Spleen (tissue), 11 donors: Measurements from ENCODE around the gene UBAP1. TPM values are rescaled to one million over a fixed set of nuclear protein-coding genes. Genes with fewer than 3 reads are reported as not detected.
A peak's percentile ranks its signal among the peaks of the same experiment; 100 is the strongest.

ENCODE experiments used
- DNase-seq: peaks from one replicate; pipeline ENCODE4 v3.0.0-alpha.2; 2020
- H3K27ac ChIP-seq, 8 donors: fragments of 200-600 bp; sonication (generic) in 7 of 8; 1 replicate in 4 of 8; 2 replicates in 4 of 8; pipeline versions ENCODE4 v1.5.0 to v1.8.0; 2016 to 2021; ENCODE audit warnings: inconsistent platforms in 4 of 8, mild to moderate bottlenecking in 4 of 8, moderate library complexity in 1 of 8
- H3K27me3 ChIP-seq, 7 donors: fragments of 200-600 bp; sonication (generic) in 6 of 7; replicated peaks in 1 of 7; 1 replicate in 4 of 7; 2 replicates in 3 of 7; pipeline versions ENCODE4 v1.5.0 to v1.8.0; 2016 to 2021; ENCODE audit warnings: inconsistent platforms in 3 of 7, mild to moderate bottlenecking in 1 of 7
- H3K36me3 ChIP-seq, 6 donors: fragments of 200-600 bp; sonication (generic) in 5 of 6; 1 replicate in 4 of 6; 2 replicates in 2 of 6; pipeline versions ENCODE4 v1.5.0 to v1.8.0; 2016 to 2021; ENCODE audit warnings: inconsistent platforms in 2 of 6
- H3K4me1 ChIP-seq, 6 donors: fragments of 200-600 bp; sonication (generic) in 5 of 6; 1 replicate in 3 of 6; 2 replicates in 3 of 6; pipeline versions ENCODE4 v1.5.0 to v1.8.0; 2016 to 2021; ENCODE audit warnings: inconsistent platforms in 3 of 6
- H3K4me3 ChIP-seq, 8 donors: fragments of 200-600 bp; sonication (generic) in 7 of 8; 1 replicate in 4 of 8; 2 replicates in 4 of 8; pipeline versions ENCODE4 v1.5.0 to v1.8.0; 2016 to 2021; ENCODE audit warnings: inconsistent platforms in 4 of 8, mild to moderate bottlenecking in 4 of 8, moderate library complexity in 2 of 8
- H3K9me3 ChIP-seq, 8 donors: fragments of 200-600 bp; sonication (generic) in 7 of 8; 1 replicate in 4 of 8; 2 replicates in 4 of 8; pipeline versions ENCODE4 v1.5.0 to v1.8.0; 2016 to 2021; ENCODE audit warnings: inconsistent platforms in 4 of 8
- POLR2A ChIP-seq, 3 donors: fragments of 450-650 bp; IDR thresholded peaks; one replicate each; pipeline ENCODE4 v1.5.1; 2017; ENCODE audit warnings: antibody characterized with exemption in 3 of 3, mild to moderate bottlenecking in 1 of 3
- POLR2AphosphoS5 ChIP-seq, 3 donors: sonication (generic); formaldehyde crosslinking; IDR thresholded peaks; one replicate each; pipeline ENCODE4 v1.5.1; 2017; ENCODE audit warnings: antibody characterized with exemption in 3 of 3
- WGBS, 5 donors: extraction: QIAGEN DNeasy Blood & Tissue Kit in 3 of 5; methylation state at CpG; one replicate each; pipeline versions ENCODE4 v1.1.5 to v1.1.7; 2013 to 2018; 5-methylcytosine and 5-hydroxymethylcytosine counted together
- intact Hi-C: fragments of 100-400 bp; cut with DNase I; formaldehyde crosslinking; loops from one replicate; pipeline ENCODE4 v1.15.0; 2023; ENCODE audit warnings: low total_unique reads
- polyA plus RNA-seq, 3 donors: library from polyadenylated mRNA; stranded (reverse); fragments of 200-250 nt; gene quantifications; one replicate each; pipeline ENCODE4 v1.2.1, GENCODE V29; 2013
- total RNA-seq, 7 donors: library from RNA; depleted of rRNA in 3 of 7; stranded (reverse); fragments of >200 nt in 3 of 7; fragmentation: NEBNext Ultra II Directional in 4 of 7; extraction: Animal tissue kit (Norgen Biotek cat#: 25700) in 4 of 7; gene quantifications; one replicate each; pipeline versions ENCODE4 v1.1.0 to v1.2.1, GENCODE V29; 2016 to 2021
- TF ChIP-seq, protein P1 (sequence below), 11 experiments: fragments of 200-600 bp in 7 of 11; fragments of 450-650 bp in 4 of 11; sonication (generic) in 4 of 11; IDR thresholded peaks in 8 of 11; conservative IDR thresholded peaks in 3 of 11; 1 replicate in 7 of 11; 2 replicates in 4 of 11; pipeline versions ENCODE4 v1.4.0 to v1.8.0; 2016 to 2021; ENCODE audit warnings: antibody characterized with exemption in 11 of 11, inconsistent platforms in 4 of 11, mild to moderate bottlenecking in 1 of 11
- donor health status: healthy with polysubstance abuse.
- donor health status: DM: no; HTN: no; CAD: no; lungs with moderate emphysema.
- donor health status: DM: no; HTN: no; CAD: no.
- donor health status: Bipolar disorder and iron deficiency.
- donor health status: healthy.
- donor health status: DM: no; HTN: no; CAD: no.
- donor health status: DM: yes; HTN: yes; CAD: no.

UBAP1 gene
- total and polyA plus RNA-seq, 10 donors: 17.3 to 56.0 (median 41.2) TPM

DNA sequence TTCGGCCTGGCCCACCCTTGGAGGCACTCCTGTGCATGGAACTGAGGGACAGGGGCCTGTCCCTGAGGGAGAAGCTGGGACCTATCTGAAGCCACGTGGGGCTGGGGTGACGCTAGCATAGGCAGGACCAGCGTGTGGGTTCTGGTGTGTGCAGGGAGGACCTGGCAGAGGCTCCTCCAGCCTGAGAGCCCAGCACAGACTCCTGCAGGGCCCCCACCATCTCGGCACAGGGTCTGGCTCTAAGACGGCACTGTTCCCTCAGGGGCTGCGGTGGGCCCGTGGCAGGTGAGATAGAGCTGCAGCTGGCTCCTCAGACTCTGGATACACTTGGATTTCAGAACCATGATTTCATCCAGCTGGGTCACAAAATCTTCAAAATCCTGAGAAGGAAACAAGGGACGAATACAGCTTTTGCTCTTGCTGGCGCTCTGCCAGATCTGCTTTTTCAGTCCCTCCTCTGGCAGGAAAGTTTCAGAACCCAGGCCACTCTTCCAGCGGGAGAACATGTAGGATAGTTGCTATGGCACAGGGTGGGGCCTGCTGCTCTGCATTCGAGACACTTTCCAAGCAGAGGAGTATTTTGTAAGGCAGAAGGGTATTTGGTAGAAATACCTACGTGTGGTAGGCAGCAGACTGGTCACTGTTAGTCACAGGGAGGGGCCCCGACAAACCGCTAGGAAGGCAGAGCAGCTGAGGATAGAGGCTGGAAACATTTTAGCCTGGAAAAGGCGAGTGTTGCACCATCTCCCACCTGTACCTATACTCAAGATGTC lies 75.5 kb downstream of the UBAP1 start:
- peaks cover 0 to 15% (median 6%) of the 10 kb centered on the region in 6 donors for H3K4me1 ChIP-seq
- TF ChIP-seq POLR2AphosphoS5 (IDR thresholded peaks at IDR 0.05) (peak; percentile 13 to 65 (median 16)), POLR2A (IDR thresholded peaks at IDR 0.05) (no peak)
- TF ChIP-seq, protein P1, sequence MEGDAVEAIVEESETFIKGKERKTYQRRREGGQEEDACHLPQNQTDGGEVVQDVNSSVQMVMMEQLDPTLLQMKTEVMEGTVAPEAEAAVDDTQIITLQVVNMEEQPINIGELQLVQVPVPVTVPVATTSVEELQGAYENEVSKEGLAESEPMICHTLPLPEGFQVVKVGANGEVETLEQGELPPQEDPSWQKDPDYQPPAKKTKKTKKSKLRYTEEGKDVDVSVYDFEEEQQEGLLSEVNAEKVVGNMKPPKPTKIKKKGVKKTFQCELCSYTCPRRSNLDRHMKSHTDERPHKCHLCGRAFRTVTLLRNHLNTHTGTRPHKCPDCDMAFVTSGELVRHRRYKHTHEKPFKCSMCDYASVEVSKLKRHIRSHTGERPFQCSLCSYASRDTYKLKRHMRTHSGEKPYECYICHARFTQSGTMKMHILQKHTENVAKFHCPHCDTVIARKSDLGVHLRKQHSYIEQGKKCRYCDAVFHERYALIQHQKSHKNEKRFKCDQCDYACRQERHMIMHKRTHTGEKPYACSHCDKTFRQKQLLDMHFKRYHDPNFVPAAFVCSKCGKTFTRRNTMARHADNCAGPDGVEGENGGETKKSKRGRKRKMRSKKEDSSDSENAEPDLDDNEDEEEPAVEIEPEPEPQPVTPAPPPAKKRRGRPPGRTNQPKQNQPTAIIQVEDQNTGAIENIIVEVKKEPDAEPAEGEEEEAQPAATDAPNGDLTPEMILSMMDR (IDR thresholded peaks at IDR 0.05 in 8 of 11, conservative IDR thresholded peaks at IDR 0.05 in 3 of 11): no peak
- no peak for DNase-seq
- intact Hi-C loops: loop anchor here (10.0 kb wide), 1 partner anchor 130 kb away; no protein-coding TSS in a partner anchor
- peaks cover 5 to 98% (median 36%) of the 10 kb centered on the region in 6 donors for H3K36me3 ChIP-seq
- no peak overlapping the region for H3K4me3 ChIP-seq
- WGBS, 5 donors: 85 to 92% (median 90%) methylated on average over 11 to 16 of the region's 16 CpGs
- H3K9me3 ChIP-seq: no peaks in the 10 kb centered on the region
- no peaks in the 10 kb centered on the region for H3K27me3 ChIP-seq
- no peak overlapping the region for H3K27ac ChIP-seq

DNA sequence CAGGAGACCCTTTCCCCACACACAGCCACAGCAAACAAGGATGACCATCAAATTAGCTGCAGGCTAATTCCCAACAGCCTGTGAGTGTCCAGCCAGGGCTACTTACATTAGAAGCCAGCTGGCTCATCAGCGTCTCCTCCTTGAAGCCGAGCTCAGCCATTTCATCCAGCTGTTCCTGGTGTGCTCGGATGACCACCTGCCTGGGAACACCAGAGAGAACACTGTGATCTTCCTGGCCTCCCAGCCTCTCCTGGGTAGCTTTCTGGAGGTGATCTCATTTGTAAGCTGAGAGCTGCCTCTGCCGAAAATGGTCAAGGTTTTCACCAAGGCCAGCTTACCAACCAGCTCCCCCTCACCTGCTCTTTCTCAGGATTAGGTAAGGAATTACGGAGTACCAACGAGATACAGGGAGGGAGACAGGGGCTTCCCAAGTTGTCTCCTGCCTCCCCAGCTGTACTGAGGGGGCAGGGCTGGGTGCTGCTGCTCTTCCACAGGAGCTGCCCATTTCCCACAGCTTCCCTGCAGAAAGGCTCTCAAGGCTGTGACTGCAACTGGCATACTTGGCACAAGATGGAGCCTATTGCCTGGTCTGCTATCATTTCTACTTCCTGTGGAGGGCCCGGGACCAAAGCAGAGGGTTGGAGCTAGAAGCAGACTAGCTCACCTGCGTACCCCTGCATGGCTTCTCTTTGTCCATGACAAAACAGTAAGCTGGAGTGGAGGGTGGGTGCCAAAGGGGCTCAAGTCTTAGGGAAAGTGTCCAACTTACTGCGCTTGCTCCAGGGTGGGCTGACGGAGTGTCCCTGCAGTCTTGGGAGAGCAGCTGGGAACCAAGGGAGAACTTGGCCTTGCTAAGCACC lies 76.4 kb downstream of the UBAP1 start:
- 80 to 91% (median 88%) methylated on average over 10 of the region's 10 CpGs for WGBS, 5 donors
- intact Hi-C loops: loop anchor here (10.0 kb wide), 1 partner anchor 130 kb away; no protein-coding TSS in a partner anchor
- no peak for DNase-seq
- TF ChIP-seq POLR2AphosphoS5 (IDR thresholded peaks at IDR 0.05) (peak in 1 of 3 donors; percentile 27), POLR2A (IDR thresholded peaks at IDR 0.05) (no peak)
- Histone ChIP-seq H3K27me3 (no peaks in the 10 kb centered on the region), H3K4me3 (no peak overlapping the region), H3K27ac (no peak overlapping the region), H3K36me3 (peaks cover 5 to 90% (median 27%) of the 10 kb centered on the region in 6 donors), H3K4me1 (peaks cover 0 to 15% (median 6%) of the 10 kb centered on the region in 6 donors), H3K9me3 (no peaks in the 10 kb centered on the region)

DNA sequence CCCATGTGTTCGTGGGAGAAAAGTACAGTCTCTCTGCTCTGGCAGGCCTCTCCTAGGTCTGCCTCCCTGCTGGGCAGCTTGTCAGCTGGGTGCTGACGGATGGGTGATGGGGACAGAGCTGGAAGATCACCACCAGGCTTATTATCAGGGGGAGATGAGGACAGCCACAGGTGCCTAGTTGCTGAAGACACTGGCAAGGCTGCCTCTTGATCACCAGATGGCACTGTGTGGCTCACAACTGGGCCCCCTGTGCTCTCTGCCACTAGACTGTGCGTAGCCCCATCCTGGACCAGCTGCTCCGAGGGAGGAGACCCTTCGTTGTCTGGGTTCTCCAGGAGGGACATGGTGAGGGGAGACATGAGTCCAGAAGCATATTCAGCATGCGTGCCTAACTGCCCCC lies 77.3 kb downstream of the UBAP1 start:
- Histone ChIP-seq H3K36me3 (peaks cover 0 to 81% (median 18%) of the 10 kb centered on the region in 6 donors), H3K27me3 (no peaks in the 10 kb centered on the region), H3K4me1 (peaks cover 0 to 15% (median 6%) of the 10 kb centered on the region in 6 donors), H3K9me3 (no peaks in the 10 kb centered on the region), H3K4me3 (no peak overlapping the region), H3K27ac (no peak overlapping the region)
- TF ChIP-seq POLR2AphosphoS5 (IDR thresholded peaks at IDR 0.05) (peak in 1 of 3 donors; percentile 23), POLR2A (IDR thresholded peaks at IDR 0.05) (no peak)
- TF ChIP-seq, protein P1 (IDR thresholded peaks at IDR 0.05 in 8 of 11, conservative IDR thresholded peaks at IDR 0.05 in 3 of 11): peak in 1 of 11 experiments; percentile 27
- intact Hi-C loops: loop anchor here (10.0 kb wide), 1 partner anchor 129 kb away; no protein-coding TSS in a partner anchor
- WGBS, 5 donors: 76 to 88% (median 81%) methylated on average over 4 to 6 of the region's 6 CpGs
- DNase-seq: no peak

DNA sequence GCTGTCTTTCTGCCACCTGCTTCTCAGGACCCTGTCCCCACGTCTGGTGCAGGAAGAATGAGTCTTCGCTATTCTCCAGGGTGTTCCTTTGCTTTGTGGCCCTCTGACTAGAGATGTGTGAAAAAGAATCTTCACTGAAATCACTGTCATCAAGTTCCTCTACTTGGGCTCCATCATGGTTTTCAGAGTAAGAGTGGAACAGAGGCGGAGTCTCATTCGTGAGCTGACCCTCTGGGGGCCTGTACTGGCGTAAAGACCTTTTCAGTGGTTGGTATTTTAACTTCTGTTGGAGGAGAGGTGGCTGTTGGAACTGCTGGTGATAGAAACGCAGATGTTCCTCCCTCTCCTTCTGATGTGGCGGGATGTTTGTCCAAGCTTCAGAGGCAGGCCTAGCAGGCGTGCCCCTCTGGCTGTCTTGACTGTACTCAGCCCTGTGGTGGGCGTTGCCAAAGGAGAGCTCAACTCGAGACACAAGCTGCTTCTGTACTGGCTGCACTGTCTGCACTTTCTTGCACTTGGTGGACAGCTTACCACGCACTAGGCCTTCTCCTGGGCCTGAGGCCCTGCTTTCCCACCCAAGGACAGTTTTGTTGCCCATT lies 78.2 kb downstream of the UBAP1 start:
- no peak for TF ChIP-seq POLR2AphosphoS5 (IDR thresholded peaks at IDR 0.05)
- TF ChIP-seq, protein P1 (IDR thresholded peaks at IDR 0.05 in 8 of 11, conservative IDR thresholded peaks at IDR 0.05 in 3 of 11): no peak
- Histone ChIP-seq H3K4me1 (peaks cover 0 to 15% (median 6%) of the 10 kb centered on the region in 6 donors), H3K27me3 (no peaks in the 10 kb centered on the region), H3K27ac (no peak overlapping the region), H3K4me3 (no peak overlapping the region), H3K9me3 (no peaks in the 10 kb centered on the region), H3K36me3 (peaks cover 0 to 71% (median 8%) of the 10 kb centered on the region in 6 donors)
- no peak for DNase-seq
- intact Hi-C loops: loop anchor here (10.0 kb wide), 1 partner anchor 128 kb away; no protein-coding TSS in a partner anchor
- 53 to 81% (median 77%) methylated on average over 11 of the region's 11 CpGs for WGBS, 5 donors
